BE2C (cell line): ENCODE results near the gene NDUFS4.
"Not testable (repeated sequence)": the region's sequence is repeated elsewhere in the genome, so short reads cannot be mapped to it uniquely, and the experiment has no call there.

Source experiments
- DNase-seq: peaks from one replicate; pipeline ENCODE4 v3.0.0-alpha.2; 2020
- H3K27me3 ChIP-seq: fragments of 250-450 bp; sonication (Bioruptor Pico); 2 replicates; pipeline ENCODE4 v1.5.1; 2020; ENCODE audit warnings: mild to moderate bottlenecking
- H3K36me3 ChIP-seq: fragments of 250-450 bp; sonication (Bioruptor Pico); 2 replicates; pipeline ENCODE4 v1.5.1; 2020; ENCODE audit warnings: mild to moderate bottlenecking
- H3K4me1 ChIP-seq: fragments of 250-450 bp; sonication (Bioruptor Pico); 2 replicates; pipeline ENCODE4 v1.5.1; 2020
- H3K4me3 ChIP-seq: 2 replicates; pipeline ENCODE4 v1.5.1; 2011; ENCODE audit warnings: low read depth, low read length
- H3K9me3 ChIP-seq: fragments of 250-450 bp; sonication (Bioruptor Pico); 2 replicates; pipeline ENCODE4 v1.5.1; 2020
- TF ChIP-seq, protein P1 (sequence below): IDR thresholded peaks from 2 replicates; pipeline ENCODE4 v1.5.1; 2012; ENCODE audit warnings: mild to moderate bottlenecking, low read depth, low read length

The NDUFS4 gene

DNA sequence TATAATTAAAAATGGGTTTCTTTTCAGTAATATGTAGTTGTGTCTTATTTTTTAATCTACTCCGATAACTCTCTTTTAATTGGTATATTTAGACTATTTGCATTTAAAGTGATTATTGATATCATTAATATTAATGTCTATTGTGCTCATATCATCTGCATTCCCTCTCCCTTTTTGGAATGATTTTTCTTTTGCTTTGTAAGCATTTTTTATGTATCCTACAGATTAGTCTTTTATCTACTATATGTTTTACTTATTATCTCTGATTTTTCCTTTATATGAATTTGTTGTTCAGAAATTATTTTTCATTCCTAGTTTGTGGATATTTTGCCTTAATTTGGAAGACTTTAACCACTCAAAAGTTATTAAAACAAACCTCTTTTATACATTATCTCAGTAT lies 34.0 kb downstream of the NDUFS4 start:
- H3K9me3 ChIP-seq = no peaks in the 10 kb centered on the region
- no peaks in the 10 kb centered on the region for H3K27me3 ChIP-seq
- TF ChIP-seq, protein P1, sequence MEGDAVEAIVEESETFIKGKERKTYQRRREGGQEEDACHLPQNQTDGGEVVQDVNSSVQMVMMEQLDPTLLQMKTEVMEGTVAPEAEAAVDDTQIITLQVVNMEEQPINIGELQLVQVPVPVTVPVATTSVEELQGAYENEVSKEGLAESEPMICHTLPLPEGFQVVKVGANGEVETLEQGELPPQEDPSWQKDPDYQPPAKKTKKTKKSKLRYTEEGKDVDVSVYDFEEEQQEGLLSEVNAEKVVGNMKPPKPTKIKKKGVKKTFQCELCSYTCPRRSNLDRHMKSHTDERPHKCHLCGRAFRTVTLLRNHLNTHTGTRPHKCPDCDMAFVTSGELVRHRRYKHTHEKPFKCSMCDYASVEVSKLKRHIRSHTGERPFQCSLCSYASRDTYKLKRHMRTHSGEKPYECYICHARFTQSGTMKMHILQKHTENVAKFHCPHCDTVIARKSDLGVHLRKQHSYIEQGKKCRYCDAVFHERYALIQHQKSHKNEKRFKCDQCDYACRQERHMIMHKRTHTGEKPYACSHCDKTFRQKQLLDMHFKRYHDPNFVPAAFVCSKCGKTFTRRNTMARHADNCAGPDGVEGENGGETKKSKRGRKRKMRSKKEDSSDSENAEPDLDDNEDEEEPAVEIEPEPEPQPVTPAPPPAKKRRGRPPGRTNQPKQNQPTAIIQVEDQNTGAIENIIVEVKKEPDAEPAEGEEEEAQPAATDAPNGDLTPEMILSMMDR = no peak
- peaks cover 7% of the 10 kb centered on the region; the same call in 1 of the 2 replicates for H3K4me1 ChIP-seq
- no peak overlapping the region for H3K4me3 ChIP-seq
- H3K36me3 ChIP-seq = no peaks in the 10 kb centered on the region
- DNase-seq = no peak

DNA sequence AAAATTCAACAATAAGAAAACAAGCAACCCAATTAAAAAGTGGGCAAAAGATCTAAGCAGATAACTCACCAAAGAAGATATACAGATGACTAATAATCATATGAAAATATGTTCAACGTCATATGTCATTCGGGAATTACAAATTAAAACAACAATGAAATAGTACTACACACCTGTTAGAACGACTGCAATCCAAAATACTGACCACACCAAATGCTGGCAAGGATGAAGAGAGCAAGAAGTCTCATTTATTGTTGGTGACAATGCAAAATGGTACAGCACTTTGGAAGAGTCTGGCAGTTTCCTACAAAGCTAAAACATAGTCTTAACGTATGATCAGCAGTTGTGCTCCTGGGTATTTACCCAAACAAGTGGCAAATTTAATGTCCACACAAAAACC lies 37.5 kb downstream of the NDUFS4 start:
- TF ChIP-seq, protein P1 = no peak
- Histone ChIP-seq H3K4me3 (no peak overlapping the region), H3K27me3 (no peaks in the 10 kb centered on the region), H3K9me3 (no peaks in the 10 kb centered on the region), H3K4me1 (peaks cover 11% of the 10 kb centered on the region), H3K36me3 (no peaks in the 10 kb centered on the region)
- no peak for DNase-seq

DNA sequence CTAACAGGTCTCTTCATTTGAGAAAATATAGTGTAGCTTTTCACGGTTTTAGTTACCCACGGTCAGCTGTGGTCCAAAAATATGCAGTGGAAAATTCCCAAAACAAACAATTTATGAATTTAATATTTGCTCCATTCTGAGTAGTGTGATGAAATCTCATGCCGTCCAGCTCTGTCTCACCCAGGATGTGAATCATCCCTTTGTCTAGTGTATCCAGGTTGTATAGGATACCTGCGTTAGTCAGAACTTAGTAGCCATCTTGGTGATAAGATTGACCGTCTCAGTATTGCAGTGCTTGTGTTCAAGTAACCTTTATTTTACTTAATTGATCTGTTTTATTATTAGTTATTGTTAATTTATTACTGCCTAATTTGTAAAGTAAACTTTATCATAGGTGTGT lies 41.1 kb downstream of the NDUFS4 start:
- no peak overlapping the region for H3K4me3 ChIP-seq
- H3K27me3 ChIP-seq = no peaks in the 10 kb centered on the region
- DNase-seq = no peak
- H3K4me1 ChIP-seq = peaks cover 6% of the 10 kb centered on the region
- H3K36me3 ChIP-seq = peaks cover 13% of the 10 kb centered on the region
- TF ChIP-seq, protein P1 = no peak
- no peaks in the 10 kb centered on the region for H3K9me3 ChIP-seq

DNA sequence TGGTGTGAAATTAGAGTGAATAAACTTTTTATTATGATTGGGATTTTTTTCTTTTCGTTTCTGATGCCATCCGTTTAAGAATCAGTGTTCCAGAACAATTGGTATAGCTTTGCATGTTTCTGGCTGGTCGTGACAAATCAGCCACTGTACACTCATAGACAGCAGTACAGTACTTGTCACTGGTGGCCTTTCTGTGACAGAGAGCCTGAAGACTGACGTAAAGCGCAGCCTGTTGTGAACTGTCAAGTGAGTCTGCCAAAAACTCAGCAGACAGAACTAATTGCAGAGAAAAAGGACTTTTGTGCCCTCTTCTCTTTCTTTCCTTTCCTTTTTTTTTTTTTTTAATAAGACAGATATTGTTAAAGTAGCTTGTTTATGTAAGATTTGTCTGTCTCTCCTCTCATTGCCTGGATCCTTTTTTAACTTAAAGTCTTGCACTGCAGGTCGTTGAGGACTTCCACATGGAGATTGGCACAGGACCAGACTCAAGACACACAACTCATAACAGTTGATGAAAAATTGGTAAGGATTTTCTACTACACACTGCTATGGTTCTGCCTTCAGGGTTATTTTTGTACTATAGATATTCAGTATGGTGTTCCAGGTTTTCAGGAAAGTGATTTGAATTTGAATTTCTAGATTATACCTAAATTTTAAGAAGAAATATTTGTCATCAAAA lies 42.7 kb downstream of the NDUFS4 start:
- TF ChIP-seq, protein P1 = no peak
- DNase-seq = peak; percentile 18

DNA sequence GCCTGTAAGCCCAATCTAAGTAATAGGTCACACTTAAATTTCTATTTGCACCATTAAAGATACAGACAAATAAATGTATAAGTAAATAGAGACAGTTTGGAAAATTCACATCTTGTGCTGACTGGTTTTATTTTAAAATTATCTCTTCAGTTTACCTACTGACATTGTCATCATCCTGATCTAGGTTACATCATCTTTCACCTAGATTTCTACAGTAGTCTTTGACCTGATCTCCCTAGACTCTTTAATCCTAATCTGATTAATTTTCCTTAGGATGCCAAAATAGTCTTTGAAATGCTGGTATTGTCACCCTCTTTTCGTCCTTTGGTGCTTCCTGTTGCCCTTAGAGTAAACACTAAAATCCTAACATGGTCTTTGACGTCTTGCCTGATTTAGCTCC lies 43.9 kb downstream of the NDUFS4 start:
- H3K27me3 ChIP-seq = no peaks in the 10 kb centered on the region
- no peaks in the 10 kb centered on the region for H3K9me3 ChIP-seq
- H3K36me3 ChIP-seq = peaks cover 15% of the 10 kb centered on the region
- peaks cover 6% of the 10 kb centered on the region for H3K4me1 ChIP-seq
- DNase-seq = no peak
- no peak overlapping the region for H3K4me3 ChIP-seq
- TF ChIP-seq, protein P1 = no peak

More for the DNA sequence above, 42.7 kb downstream of the NDUFS4 start:
- Histone ChIP-seq H3K36me3 (peaks cover 15% of the 10 kb centered on the region), H3K4me1 (peaks cover 6% of the 10 kb centered on the region), H3K4me3 (no peak overlapping the region), H3K9me3 (no peaks in the 10 kb centered on the region), H3K27me3 (no peaks in the 10 kb centered on the region)

DNA sequence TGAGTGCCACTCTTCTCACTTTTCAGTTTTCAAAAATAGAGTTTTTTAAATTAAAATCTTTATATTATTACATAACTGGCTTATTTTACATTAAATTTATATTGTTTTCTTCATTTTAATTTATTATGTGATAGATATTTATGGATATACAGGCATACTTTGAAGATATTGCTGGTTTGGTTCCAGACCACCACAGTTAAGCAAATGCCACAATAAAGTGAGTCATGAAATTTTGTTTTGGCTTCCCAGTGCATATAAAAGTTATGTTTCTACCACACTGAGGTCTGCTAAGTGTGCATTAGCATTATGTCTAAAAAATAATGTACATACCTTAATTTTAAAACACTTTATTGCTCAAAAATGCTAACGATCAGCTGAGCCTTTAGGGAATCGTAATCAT lies 47.4 kb downstream of the NDUFS4 start:
- Histone ChIP-seq H3K4me1 (peaks cover 3% of the 10 kb centered on the region), H3K4me3 (no peak overlapping the region), H3K27me3 (no peaks in the 10 kb centered on the region), H3K9me3 (no peaks in the 10 kb centered on the region), H3K36me3 (peaks cover 15% of the 10 kb centered on the region)
- TF ChIP-seq, protein P1 = no peak
- DNase-seq = no peak

DNA sequence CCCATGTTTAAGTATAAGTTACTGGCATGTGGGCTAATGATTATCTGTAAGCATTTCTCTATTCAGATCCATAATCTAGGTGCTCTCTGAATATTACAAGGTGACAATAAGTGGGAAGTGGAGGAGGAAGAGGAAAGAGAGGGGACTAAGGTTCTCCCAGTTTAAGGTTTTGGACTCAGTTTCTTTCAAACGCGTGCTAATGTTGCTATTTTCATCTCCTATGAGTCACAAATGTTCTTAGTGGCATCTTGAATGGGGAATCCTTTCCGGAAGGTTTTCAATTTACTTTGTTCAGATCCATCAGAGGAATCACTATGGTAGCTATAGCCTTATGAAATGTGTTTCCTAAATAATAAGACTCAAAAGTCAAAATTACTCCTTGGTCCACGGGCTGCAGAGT lies 48.5 kb downstream of the NDUFS4 start:
- DNase-seq, H3K4me3 ChIP-seq, H3K9me3 ChIP-seq, H3K4me1 ChIP-seq, H3K27me3 ChIP-seq: not testable (repeated sequence)
- H3K36me3 ChIP-seq = peaks cover 15% of the 10 kb centered on the region
